ENCODE results near the gene FMN2.

DNA sequence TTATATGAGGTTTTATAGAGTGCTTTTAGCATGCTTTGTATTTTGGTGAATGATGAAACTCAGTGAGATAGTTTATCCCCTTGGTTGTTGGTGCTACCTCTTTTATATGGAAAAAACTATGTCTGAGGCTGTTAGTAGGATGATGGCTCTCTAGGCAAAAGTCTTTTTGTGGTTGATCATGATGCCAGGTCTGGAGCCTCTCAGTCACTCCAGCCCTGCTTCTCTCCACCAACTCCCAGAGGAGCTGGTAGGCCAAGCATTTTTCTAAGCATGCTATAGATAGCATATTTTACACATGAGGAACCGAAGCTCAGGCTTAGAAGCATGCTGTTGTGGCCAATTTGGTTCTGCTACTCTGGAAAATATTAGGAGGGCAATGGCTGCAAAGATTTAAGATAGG, 82.2 kb downstream of the FMN2 start:
- TF ChIP-seq CTCF (IDR thresholded peaks at IDR 0.05), result no peak
- TF ChIP-seq POLR2A (IDR thresholded peaks at IDR 0.05), result no peak
- no peak for TF ChIP-seq EP300 (IDR thresholded peaks at IDR 0.05)
